ENCODE results near the gene FBXO41.

The FBXO41 gene

GRCh38 chr2:73257021-73257420 lies 27.3 kb downstream of the FBXO41 start:
- Histone ChIP-seq H3K4me3 (ENCODE audit: low read length) (no peak overlapping the region), H3K4me1 (ENCODE audit: control insufficient read depth, insufficient read depth, low read length) (no peaks in the 10 kb centered on the region), H3K9ac (ENCODE audit: low read length) (no peak overlapping the region), H3K27me3 (ENCODE audit: control insufficient read depth, insufficient read depth, low read length) (no peaks in the 10 kb centered on the region), H3K36me3 (ENCODE audit: control insufficient read depth, insufficient read depth, low read length) (peaks cover 10% of the 10 kb centered on the region), H3K27ac (ENCODE audit: low read depth, low read length) (no peak overlapping the region)

GRCh38 chr2:73256618-73256922 lies 27.7 kb downstream of the FBXO41 start:
- no peak overlapping the region for H3K9ac ChIP-seq (ENCODE audit: low read length)
- no peaks in the 10 kb centered on the region for H3K4me1 ChIP-seq (ENCODE audit: control insufficient read depth, insufficient read depth, low read length)
- no peak overlapping the region for H3K27ac ChIP-seq (ENCODE audit: low read depth, low read length)
- no peak overlapping the region for H3K4me3 ChIP-seq (ENCODE audit: low read length)
- H3K36me3 ChIP-seq (ENCODE audit: control insufficient read depth, insufficient read depth, low read length) = peaks cover 10% of the 10 kb centered on the region
- H3K27me3 ChIP-seq (ENCODE audit: control insufficient read depth, insufficient read depth, low read length) = no peaks in the 10 kb centered on the region

- Histone ChIP-seq H3K4me3 (ENCODE audit: low read length) (no peak overlapping the region), H3K4me1 (ENCODE audit: control insufficient read depth, insufficient read depth, low read length) (no peaks in the 10 kb centered on the region), H3K27ac (ENCODE audit: low read depth, low read length) (no peak overlapping the region), H3K9ac (ENCODE audit: low read length) (no peak overlapping the region), H3K27me3 (ENCODE audit: control insufficient read depth, insufficient read depth, low read length) (no peaks in the 10 kb centered on the region), H3K36me3 (ENCODE audit: control insufficient read depth, insufficient read depth, low read length) (peaks cover 12% of the 10 kb centered on the region)
These were observed 28.2 kb downstream of the FBXO41 start for GRCh38 chr2:73255907-73256617.

GRCh38 chr2:73255007-73255644 lies 29.2 kb downstream of the FBXO41 start:
- H3K4me3 ChIP-seq (ENCODE audit: low read length) = no peak overlapping the region
- no peaks in the 10 kb centered on the region for H3K4me1 ChIP-seq (ENCODE audit: control insufficient read depth, insufficient read depth, low read length)
- no peak overlapping the region for H3K9ac ChIP-seq (ENCODE audit: low read length)
- H3K27ac ChIP-seq (ENCODE audit: low read depth, low read length) = no peak overlapping the region
- H3K36me3 ChIP-seq (ENCODE audit: control insufficient read depth, insufficient read depth, low read length) = peaks cover 21% of the 10 kb centered on the region
- H3K27me3 ChIP-seq (ENCODE audit: control insufficient read depth, insufficient read depth, low read length) = no peaks in the 10 kb centered on the region

- no peak overlapping the region for H3K27ac ChIP-seq (ENCODE audit: low read depth, low read length)
- H3K27me3 ChIP-seq (ENCODE audit: control insufficient read depth, insufficient read depth, low read length) = no peaks in the 10 kb centered on the region
- H3K9ac ChIP-seq (ENCODE audit: low read length) = no peak overlapping the region
- no peaks in the 10 kb centered on the region for H3K4me1 ChIP-seq (ENCODE audit: control insufficient read depth, insufficient read depth, low read length)
- H3K4me3 ChIP-seq (ENCODE audit: low read length) = no peak overlapping the region
- peaks cover 28% of the 10 kb centered on the region for H3K36me3 ChIP-seq (ENCODE audit: control insufficient read depth, insufficient read depth, low read length)
These were observed 29.8 kb downstream of the FBXO41 start for GRCh38 chr2:73254343-73255006.

- Histone ChIP-seq H3K27me3 (ENCODE audit: control insufficient read depth, insufficient read depth, low read length) (no peaks in the 10 kb centered on the region), H3K27ac (ENCODE audit: low read depth, low read length) (no peak overlapping the region), H3K4me3 (ENCODE audit: low read length) (no peak overlapping the region), H3K36me3 (ENCODE audit: control insufficient read depth, insufficient read depth, low read length) (peaks cover 33% of the 10 kb centered on the region), H3K4me1 (ENCODE audit: control insufficient read depth, insufficient read depth, low read length) (no peaks in the 10 kb centered on the region), H3K9ac (ENCODE audit: low read length) (no peak overlapping the region)
These were observed 30.4 kb downstream of the FBXO41 start for GRCh38 chr2:73253901-73254300.

- Histone ChIP-seq H3K4me1 (ENCODE audit: control insufficient read depth, insufficient read depth, low read length) (no peaks in the 10 kb centered on the region), H3K27ac (ENCODE audit: low read depth, low read length) (no peak overlapping the region), H3K36me3 (ENCODE audit: control insufficient read depth, insufficient read depth, low read length) (peaks cover 37% of the 10 kb centered on the region), H3K27me3 (ENCODE audit: control insufficient read depth, insufficient read depth, low read length) (no peaks in the 10 kb centered on the region), H3K4me3 (ENCODE audit: low read length) (no peak overlapping the region), H3K9ac (ENCODE audit: low read length) (no peak overlapping the region)
These were observed 30.9 kb downstream of the FBXO41 start for GRCh38 chr2:73253400-73253799.

- Histone ChIP-seq H3K27ac (ENCODE audit: low read depth, low read length) (no peak overlapping the region), H3K9ac (ENCODE audit: low read length) (no peak overlapping the region), H3K36me3 (ENCODE audit: control insufficient read depth, insufficient read depth, low read length) (peaks cover 45% of the 10 kb centered on the region), H3K27me3 (ENCODE audit: control insufficient read depth, insufficient read depth, low read length) (no peaks in the 10 kb centered on the region), H3K4me1 (ENCODE audit: control insufficient read depth, insufficient read depth, low read length) (no peaks in the 10 kb centered on the region), H3K4me3 (ENCODE audit: low read length) (no peak overlapping the region)
These were observed 31.8 kb downstream of the FBXO41 start for GRCh38 chr2:73252238-73253027.

GRCh38 chr2:73250872-73251846 lies 33.1 kb downstream of the FBXO41 start:
- Histone ChIP-seq H3K27me3 (ENCODE audit: control insufficient read depth, insufficient read depth, low read length) (no peaks in the 10 kb centered on the region), H3K36me3 (ENCODE audit: control insufficient read depth, insufficient read depth, low read length) (peaks cover 52% of the 10 kb centered on the region), H3K4me3 (ENCODE audit: low read length) (no peak overlapping the region), H3K27ac (ENCODE audit: low read depth, low read length) (no peak overlapping the region), H3K4me1 (ENCODE audit: control insufficient read depth, insufficient read depth, low read length) (no peaks in the 10 kb centered on the region), H3K9ac (ENCODE audit: low read length) (no peak overlapping the region)

GRCh38 chr2:73249636-73250035 lies 34.6 kb downstream of the FBXO41 start:
- H3K4me1 ChIP-seq (ENCODE audit: control insufficient read depth, insufficient read depth, low read length) = no peaks in the 10 kb centered on the region
- no peak overlapping the region for H3K4me3 ChIP-seq (ENCODE audit: low read length)
- H3K27me3 ChIP-seq (ENCODE audit: control insufficient read depth, insufficient read depth, low read length) = no peaks in the 10 kb centered on the region
- H3K36me3 ChIP-seq (ENCODE audit: control insufficient read depth, insufficient read depth, low read length) = peaks cover 58% of the 10 kb centered on the region
- no peak overlapping the region for H3K9ac ChIP-seq (ENCODE audit: low read length)
- H3K27ac ChIP-seq (ENCODE audit: low read depth, low read length) = no peak overlapping the region

GRCh38 chr2:73246850-73247249 lies 37.4 kb downstream of the FBXO41 start:
- H3K27me3 ChIP-seq (ENCODE audit: control insufficient read depth, insufficient read depth, low read length) = no peaks in the 10 kb centered on the region
- H3K27ac ChIP-seq (ENCODE audit: low read depth, low read length) = no peak overlapping the region
- no peak overlapping the region for H3K4me3 ChIP-seq (ENCODE audit: low read length)
- peaks cover 59% of the 10 kb centered on the region for H3K36me3 ChIP-seq (ENCODE audit: control insufficient read depth, insufficient read depth, low read length)
- no peak overlapping the region for H3K9ac ChIP-seq (ENCODE audit: low read length)
- no peaks in the 10 kb centered on the region for H3K4me1 ChIP-seq (ENCODE audit: control insufficient read depth, insufficient read depth, low read length)
